Tibial artery (tissue), 4 donors: ENCODE results near the gene CTNNA2.

Experiments
- DNase-seq, 2 donors: peaks; one replicate each; pipeline ENCODE4 v3.0.0-alpha.2; 2019
- H3K27ac ChIP-seq, 2 donors: fragments of 200-600 bp; sonication (generic) in 1 of 2; 1 replicate in 1 of 2; 2 replicates in 1 of 2; pipeline ENCODE4 v1.5.1; 2018 to 2019; ENCODE audit warnings: mild to moderate bottlenecking in 1 of 2
- H3K27me3 ChIP-seq, 2 donors: fragments of 200-600 bp; sonication (generic) in 1 of 2; one replicate each; pipeline versions ENCODE4 v1.5.1 to v1.6.0; 2016 to 2019
- H3K36me3 ChIP-seq, 3 donors: fragments of 200-600 bp; sonication (generic) in 2 of 3; one replicate each; pipeline ENCODE4 v1.5.1; 2016 to 2019; ENCODE audit warnings: mild to moderate bottlenecking in 2 of 3
- H3K4me1 ChIP-seq, 4 donors: fragments of 200-600 bp; sonication (generic) in 2 of 4; 1 replicate in 3 of 4; 2 replicates in 1 of 4; pipeline ENCODE4 v1.5.1; 2016 to 2019
- H3K4me3 ChIP-seq, 2 donors: fragments of 200-600 bp; sonication (generic) in 1 of 2; 1 replicate in 1 of 2; 2 replicates in 1 of 2; pipeline ENCODE4 v1.5.1; 2018 to 2019; ENCODE audit warnings: mild to moderate bottlenecking in 2 of 2
- H3K9me3 ChIP-seq, 3 donors: fragments of 200-600 bp; sonication (generic) in 1 of 3; one replicate each; pipeline ENCODE4 v1.5.1; 2016 to 2019
- CTCF ChIP-seq, 2 experiments: fragments of 200-600 bp in 1 of 2; fragments of 450-650 bp in 1 of 2; IDR thresholded peaks; one replicate each; pipeline ENCODE4 v1.5.1; 2017 to 2019; ENCODE audit warnings: antibody characterized with exemption in 2 of 2, mild to moderate bottlenecking in 1 of 2, moderate library complexity in 1 of 2
- intact Hi-C: fragments of 100-400 bp; cut with DNase I; formaldehyde crosslinking; loops from one replicate; pipeline ENCODE4 v1.15.0; 2023; ENCODE audit warnings: low total_unique reads

Gene CTNNA2

GRCh38 chr2:80322311-80322920 lies 809.6 kb downstream of the CTNNA2 start:
- Histone ChIP-seq H3K9me3 (no peaks in the 10 kb centered on the region), H3K27me3 (peaks cover 0 to 17% of the 10 kb centered on the region in 2 donors), H3K36me3 (no peaks in the 10 kb centered on the region), H3K27ac (no peak overlapping the region), H3K4me3 (no peak overlapping the region), H3K4me1 (no peaks in the 10 kb centered on the region)
- TF ChIP-seq CTCF (IDR thresholded peaks at IDR 0.05): no peak
- intact Hi-C loops: no loop called here
- no peak for DNase-seq

- no peak for TF ChIP-seq CTCF (IDR thresholded peaks at IDR 0.05)
- DNase-seq: no peak
- intact Hi-C loops: no loop called here
- Histone ChIP-seq H3K36me3 (no peaks in the 10 kb centered on the region), H3K4me3 (no peak overlapping the region), H3K4me1 (no peaks in the 10 kb centered on the region), H3K27ac (no peak overlapping the region), H3K9me3 (no peaks in the 10 kb centered on the region), H3K27me3 (peaks cover 0 to 17% of the 10 kb centered on the region in 2 donors)
Observed at GRCh38 chr2:80322958-80323357, 810.1 kb downstream of the CTNNA2 start.

- intact Hi-C loops: no loop called here
- no peak for DNase-seq
- Histone ChIP-seq H3K4me3 (no peak overlapping the region), H3K4me1 (no peaks in the 10 kb centered on the region), H3K27ac (no peak overlapping the region), H3K36me3 (no peaks in the 10 kb centered on the region), H3K27me3 (peaks cover 0 to 20% of the 10 kb centered on the region in 2 donors), H3K9me3 (no peaks in the 10 kb centered on the region)
- no peak for TF ChIP-seq CTCF (IDR thresholded peaks at IDR 0.05)
Observed at GRCh38 chr2:80323610-80324009, 810.8 kb downstream of the CTNNA2 start.

GRCh38 chr2:80324525-80324924 lies 811.7 kb downstream of the CTNNA2 start:
- Histone ChIP-seq H3K27ac (no peak overlapping the region), H3K36me3 (no peaks in the 10 kb centered on the region), H3K27me3 (peaks cover 0 to 20% of the 10 kb centered on the region in 2 donors), H3K9me3 (no peaks in the 10 kb centered on the region), H3K4me1 (no peaks in the 10 kb centered on the region), H3K4me3 (no peak overlapping the region)
- DNase-seq: no peak
- TF ChIP-seq CTCF (IDR thresholded peaks at IDR 0.05): no peak
- intact Hi-C loops: no loop called here

- no peaks in the 10 kb centered on the region for H3K36me3 ChIP-seq
- no peak overlapping the region for H3K27ac ChIP-seq
- no peaks in the 10 kb centered on the region for H3K9me3 ChIP-seq
- H3K4me1 ChIP-seq: no peaks in the 10 kb centered on the region
- peaks cover 0 to 19% of the 10 kb centered on the region in 2 donors for H3K27me3 ChIP-seq
- TF ChIP-seq CTCF (IDR thresholded peaks at IDR 0.05): no peak
- intact Hi-C loops: no loop called here
- no peak for DNase-seq
- H3K4me3 ChIP-seq: no peak overlapping the region
Observed at GRCh38 chr2:80326214-80326613, 813.4 kb downstream of the CTNNA2 start.

- no peak for DNase-seq
- Histone ChIP-seq H3K27me3 (peaks cover 0 to 15% of the 10 kb centered on the region in 2 donors), H3K27ac (no peak overlapping the region), H3K4me3 (no peak overlapping the region), H3K36me3 (no peaks in the 10 kb centered on the region), H3K9me3 (no peaks in the 10 kb centered on the region), H3K4me1 (no peaks in the 10 kb centered on the region)
- intact Hi-C loops: no loop called here
- TF ChIP-seq CTCF (IDR thresholded peaks at IDR 0.05): no peak
Observed at GRCh38 chr2:80326861-80327260, 814.0 kb downstream of the CTNNA2 start.
